Neural cell (in vitro differentiated cells): ENCODE results near the gene PLA2G2D. TPM values are rescaled to one million over a fixed set of nuclear protein-coding genes. Genes with fewer than 3 reads are reported as not detected.

ENCODE experiments used
- polyA plus RNA-seq: library from polyadenylated mRNA; depleted of rRNA; stranded (reverse); fragments of >200 nt; gene quantifications from 2 replicates; pipeline ENCODE4 v1.2.3, GENCODE V29; 2014

The PLA2G2D gene
- polyA plus RNA-seq, 1 donor from 2014 or later: not detected

Other genes with a start within 250 kb of the PLA2G2D start
- gene OTUD3, start 237.1 kb downstream of the PLA2G2D start, polyA plus RNA-seq: 21.3 and 24.0 TPM in 2 replicates
- not detected in 2 replicates for gene PLA2G2E, start 195.9 kb downstream of the PLA2G2D start, polyA plus RNA-seq
- gene PLA2G2A, start 139.9 kb downstream of the PLA2G2D start, polyA plus RNA-seq: not detected in 2 replicates
- gene PLA2G5, start 49.3 kb downstream of the PLA2G2D start, polyA plus RNA-seq: not detected in 2 replicates
- gene PLA2G2F, start 19.8 kb upstream of the PLA2G2D start, polyA plus RNA-seq: not detected in 2 replicates
- 0.64 and 0.82 TPM in 2 replicates for gene UBXN10, start 66.6 kb upstream of the PLA2G2D start, polyA plus RNA-seq
- not detected in 2 replicates for gene PLA2G2C, start 67.0 kb upstream of the PLA2G2D start, polyA plus RNA-seq
- gene VWA5B1, start 171.3 kb upstream of the PLA2G2D start, polyA plus RNA-seq: 0.27 and 0.82 TPM in 2 replicates